Psoas muscle (tissue), 8 donors: Measurements from ENCODE around the gene DCPS. TPM values are rescaled to one million over a fixed set of nuclear protein-coding genes. Genes with fewer than 3 reads are reported as not detected.

Experiments used
- ATAC-seq, 4 donors: fragments of 200-7000 bp; cut with Tn5 transposase; one replicate each; pipeline ENCODE4 v1.9.1; 2020; ENCODE audit warnings: moderate library complexity in 3 of 4, mild to moderate bottlenecking in 2 of 4
- DNase-seq, 2 donors: peaks; one replicate each; pipeline ENCODE4 v3.0.0-alpha.2; 2020
- H3K27ac ChIP-seq: fragments of 200-600 bp; one replicate; pipeline ENCODE4 v1.8.0; 2022
- H3K27me3 ChIP-seq, 3 donors: fragments of 200-600 bp in 1 of 3; one replicate each; pipeline versions ENCODE4 v1.6.1 to v1.8.0; 2013 to 2022; ENCODE audit warnings: low read length in 2 of 3, mild to moderate bottlenecking in 2 of 3, moderate library complexity in 1 of 3; ENCODE audit not compliant: insufficient read depth in 3 of 3
- H3K36me3 ChIP-seq, 2 donors: fragments of 200-600 bp in 1 of 2; one replicate each; pipeline versions ENCODE4 v1.6.1 to v1.8.0; 2013 to 2022; ENCODE audit warnings: low read depth in 1 of 2, mild to moderate bottlenecking in 1 of 2, moderate library complexity in 1 of 2; ENCODE audit not compliant: insufficient read depth in 1 of 2
- H3K4me1 ChIP-seq: fragments of 200-600 bp; one replicate; pipeline ENCODE4 v1.8.0; 2022
- H3K4me3 ChIP-seq: fragments of 200-600 bp; one replicate; pipeline ENCODE4 v1.8.0; 2022; ENCODE audit warnings: mild to moderate bottlenecking
- H3K9me3 ChIP-seq: fragments of 200-600 bp; one replicate; pipeline ENCODE4 v1.8.0; 2022
- WGBS, 3 donors: extraction: QIAGEN DNeasy Blood & Tissue Kit; methylation state at CpG; one replicate each; pipeline versions ENCODE4 v1.1.6 to v1.1.7; 2013; 5-methylcytosine and 5-hydroxymethylcytosine counted together
- intact Hi-C, 2 donors: fragments of 100-400 bp; cut with DNase I; formaldehyde crosslinking; loops; one replicate each; pipeline versions ENCODE4 v1.11.0 to v1.14.2; 2022
- polyA plus RNA-seq, 3 donors: library from polyadenylated mRNA; stranded (reverse); fragments of 200-250 nt; gene quantifications; one replicate each; pipeline ENCODE4 v1.2.3, GENCODE V29; 2013
- total RNA-seq, 4 donors: library from RNA; stranded (reverse); fragmentation: NEBNext Ultra II Directional in 2 of 4; extraction: Animal tissue kit (Norgen Biotek cat#: 25700) in 2 of 4; gene quantifications; one replicate each; pipeline versions ENCODE4 v1.2.1 to v1.2.4, GENCODE V29; 2021 to 2023
- TF ChIP-seq, protein P1 (sequence below): fragments of 200-600 bp; IDR thresholded peaks from one replicate; pipeline ENCODE4 v1.8.0; 2022; ENCODE audit warnings: antibody characterized with exemption
- donor health status: healthy with polysubstance abuse.
- donor health status: DM: no; HTN: no; CAD: no; lungs with moderate emphysema.
- donor health status: Bipolar disorder and iron deficiency.
- donor health status: healthy.
- donor health status: DM: yes; HTN: yes; CAD: no.
- donor health status: DM: no; HTN: no; CAD: no.
- donor health status: DM: no; HTN: no; CAD: no.
- donor health status: DM: yes; HTN: yes; CAD: no.

DCPS gene
- total and polyA plus RNA-seq, 7 donors, result 11.8 to 20.5 (median 14.3) TPM

DNA sequence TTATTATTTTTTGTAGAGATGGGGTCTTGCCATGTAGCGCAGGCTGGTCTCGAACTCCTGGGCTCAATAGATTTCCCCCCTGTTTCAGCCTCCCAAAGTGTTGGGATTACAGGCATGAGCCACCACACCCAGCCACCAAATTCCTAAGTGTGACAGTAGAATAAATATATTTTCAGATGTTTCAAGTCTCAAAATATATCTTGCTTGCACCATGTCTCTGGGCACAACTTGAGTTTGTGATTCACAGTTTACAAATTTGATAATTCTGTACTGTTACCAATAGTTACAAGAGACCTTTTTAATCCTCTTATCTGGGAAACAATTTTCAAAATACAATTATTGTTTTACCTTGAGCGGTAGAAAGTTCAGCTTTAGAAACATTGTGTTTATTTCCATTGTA, 19.1 kb downstream of the DCPS start:
- Histone ChIP-seq H3K27ac (no peak overlapping the region), H3K36me3 (peaks cover 0 to 6% of the 10 kb centered on the region in 2 donors), H3K4me3 (no peak overlapping the region), H3K27me3 (no peaks in the 10 kb centered on the region), H3K4me1 (peaks cover 13% of the 10 kb centered on the region), H3K9me3 (no peaks in the 10 kb centered on the region)
- no peak for ATAC-seq
- 96 to 97% (median 97%) methylated on average over 3 of the region's 3 CpGs for WGBS, 3 donors
- DNase-seq, result no peak
- TF ChIP-seq, protein P1, sequence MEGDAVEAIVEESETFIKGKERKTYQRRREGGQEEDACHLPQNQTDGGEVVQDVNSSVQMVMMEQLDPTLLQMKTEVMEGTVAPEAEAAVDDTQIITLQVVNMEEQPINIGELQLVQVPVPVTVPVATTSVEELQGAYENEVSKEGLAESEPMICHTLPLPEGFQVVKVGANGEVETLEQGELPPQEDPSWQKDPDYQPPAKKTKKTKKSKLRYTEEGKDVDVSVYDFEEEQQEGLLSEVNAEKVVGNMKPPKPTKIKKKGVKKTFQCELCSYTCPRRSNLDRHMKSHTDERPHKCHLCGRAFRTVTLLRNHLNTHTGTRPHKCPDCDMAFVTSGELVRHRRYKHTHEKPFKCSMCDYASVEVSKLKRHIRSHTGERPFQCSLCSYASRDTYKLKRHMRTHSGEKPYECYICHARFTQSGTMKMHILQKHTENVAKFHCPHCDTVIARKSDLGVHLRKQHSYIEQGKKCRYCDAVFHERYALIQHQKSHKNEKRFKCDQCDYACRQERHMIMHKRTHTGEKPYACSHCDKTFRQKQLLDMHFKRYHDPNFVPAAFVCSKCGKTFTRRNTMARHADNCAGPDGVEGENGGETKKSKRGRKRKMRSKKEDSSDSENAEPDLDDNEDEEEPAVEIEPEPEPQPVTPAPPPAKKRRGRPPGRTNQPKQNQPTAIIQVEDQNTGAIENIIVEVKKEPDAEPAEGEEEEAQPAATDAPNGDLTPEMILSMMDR, result no peak
- intact Hi-C loops, result no loop called here

- Histone ChIP-seq H3K27me3 (no peaks in the 10 kb centered on the region), H3K9me3 (no peaks in the 10 kb centered on the region), H3K4me3 (no peak overlapping the region), H3K27ac (no peak overlapping the region), H3K36me3 (peaks cover 0 to 12% of the 10 kb centered on the region in 2 donors), H3K4me1 (peaks cover 5% of the 10 kb centered on the region)
- TF ChIP-seq, protein P1, result no peak
- ATAC-seq, result no peak
- intact Hi-C loops, result no loop called here
- DNase-seq, result no peak
- WGBS, 3 donors, result 90 to 95% (median 91%) methylated on average over 17 of the region's 17 CpGs
Measured at GRCh38 chr11:126327281-126328000, 23.6 kb downstream of the DCPS start.

DNA sequence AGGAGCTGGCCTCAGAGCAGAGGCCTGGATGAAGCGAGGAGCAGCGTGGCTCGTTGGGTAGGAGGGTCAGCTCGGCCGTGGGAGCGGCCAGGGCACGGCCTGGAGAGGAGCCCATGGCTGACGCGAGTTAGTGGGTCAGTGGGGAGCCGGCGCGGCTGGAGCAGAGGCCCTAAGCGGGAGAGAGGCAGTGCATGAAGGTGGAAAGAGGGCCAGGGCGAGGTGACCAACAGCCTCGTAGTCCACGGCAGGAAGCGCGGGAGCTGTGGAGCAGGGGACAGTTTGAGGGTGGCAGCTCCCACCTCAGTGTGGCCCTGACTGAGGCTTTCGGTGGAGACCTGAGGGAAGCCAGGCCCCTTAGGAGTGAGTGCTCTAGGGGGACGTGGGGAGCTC, 24.1 kb downstream of the DCPS start:
- no peak overlapping the region for H3K27ac ChIP-seq
- no peak for ATAC-seq
- H3K36me3 ChIP-seq, result peaks cover 0 to 12% of the 10 kb centered on the region in 2 donors
- DNase-seq, result no peak
- H3K9me3 ChIP-seq, result no peaks in the 10 kb centered on the region
- H3K4me3 ChIP-seq, result no peak overlapping the region
- peaks cover 11% of the 10 kb centered on the region for H3K4me1 ChIP-seq
- TF ChIP-seq, protein P1, result no peak
- intact Hi-C loops, result no loop called here
- WGBS, 3 donors, result 91 to 94% (median 92%) methylated on average over 20 of the region's 20 CpGs
- H3K27me3 ChIP-seq, result no peaks in the 10 kb centered on the region

- WGBS, 3 donors, result 96 to 98% (median 97%) methylated on average over 11 to 12 of the region's 12 CpGs
- peaks cover 0 to 13% of the 10 kb centered on the region in 2 donors for H3K36me3 ChIP-seq
- no peaks in the 10 kb centered on the region for H3K9me3 ChIP-seq
- H3K4me3 ChIP-seq, result no peak overlapping the region
- intact Hi-C loops, result no loop called here
- TF ChIP-seq, protein P1, result no peak
- DNase-seq (no peak), ATAC-seq (no peak)
- H3K27ac ChIP-seq, result no peak overlapping the region
- H3K4me1 ChIP-seq, result peaks cover 13% of the 10 kb centered on the region
- no peaks in the 10 kb centered on the region for H3K27me3 ChIP-seq
Measured at GRCh38 chr11:126328444-126328843, 24.6 kb downstream of the DCPS start.
